IMR-90 (cell line): ENCODE data around the gene TRPM3.

Source experiments
- BHLHE40 ChIP-seq: fragments of 150-350 bp; IDR thresholded peaks from 2 replicates; pipeline ENCODE4 v1.6.1; 2016; ENCODE audit warnings: mild to moderate bottlenecking, low read depth, low read length
- CEBPB ChIP-seq: IDR thresholded peaks from 2 replicates; pipeline ENCODE4 v1.6.1; 2012; ENCODE audit warnings: low read depth, low read length, improper control_type of control experiment
- CTCF ChIP-seq: conservative IDR thresholded peaks from 2 replicates; pipeline ENCODE4 v1.5.1; 2012; ENCODE audit warnings: mild to moderate bottlenecking, low read depth, low read length, improper control_type of control experiment
- ELK1 ChIP-seq: fragments of 150-350 bp; IDR thresholded peaks from 2 replicates; pipeline ENCODE4 v1.6.1; 2016; ENCODE audit warnings: low read depth, mild to moderate bottlenecking, low read length, moderate library complexity, borderline replicate concordance
- MAZ ChIP-seq: IDR thresholded peaks from 2 replicates; pipeline ENCODE4 v1.6.1; 2012; ENCODE audit warnings: low read depth, mild to moderate bottlenecking, low read length, improper control_type of control experiment, moderate library complexity, borderline replicate concordance
- POLR2A ChIP-seq: IDR thresholded peaks from 2 replicates; pipeline ENCODE4 v1.6.1; 2012; ENCODE audit warnings: mild to moderate bottlenecking, low read depth, low read length
- RAD21 ChIP-seq: IDR thresholded peaks from 2 replicates; pipeline ENCODE4 v1.6.1; 2012; ENCODE audit warnings: low read length, improper control_type of control experiment
- RFX5 ChIP-seq: IDR thresholded peaks from 2 replicates; pipeline ENCODE4 v1.8.0; 2012; ENCODE audit warnings: low read depth, mild to moderate bottlenecking, low read length, moderate library complexity
- SMC3 ChIP-seq: fragments of 150-350 bp; IDR thresholded peaks from 2 replicates; pipeline ENCODE4 v1.6.1; 2016; ENCODE audit warnings: low read depth, mild to moderate bottlenecking, antibody characterized with exemption, low read length, moderate library complexity
- USF2 ChIP-seq: fragments of 150-350 bp; IDR thresholded peaks from 2 replicates; pipeline ENCODE4 v1.6.1; 2017; ENCODE audit warnings: mild to moderate bottlenecking, antibody characterized with exemption, low read length, low read depth

- TF ChIP-seq CTCF, result no peak
- TF ChIP-seq CEBPB, result peak; percentile 41; the same call in 1 of the 2 replicates
- TF ChIP-seq POLR2A, result no peak
- no peak for TF ChIP-seq USF2
- no peak for TF ChIP-seq RFX5
- TF ChIP-seq RAD21, result no peak
- TF ChIP-seq MAZ, result no peak
- TF ChIP-seq ELK1, result no peak
- TF ChIP-seq BHLHE40, result no peak
- TF ChIP-seq SMC3, result no peak
These were observed 117.2 kb downstream of the TRPM3 start for GRCh38 chr9:71004196-71004595.
